Stimulated activated CD8-positive, alpha-beta memory T cell treated with anti-CD3 and anti-CD28 coated beads, Interleukin-15, amount 100 ng/mL, for 24 hours (primary cell): ENCODE measurements around the gene CDK14.
"Not testable (repeated sequence)": the region's sequence is repeated elsewhere in the genome, so short reads cannot be mapped to it uniquely, and the experiment has no call there.

Experiments
- DNase-seq: peaks from one replicate; pipeline ENCODE4 v3.0.0-alpha.2; 2020; ENCODE audit warnings: low read depth

CDK14 gene

DNA sequence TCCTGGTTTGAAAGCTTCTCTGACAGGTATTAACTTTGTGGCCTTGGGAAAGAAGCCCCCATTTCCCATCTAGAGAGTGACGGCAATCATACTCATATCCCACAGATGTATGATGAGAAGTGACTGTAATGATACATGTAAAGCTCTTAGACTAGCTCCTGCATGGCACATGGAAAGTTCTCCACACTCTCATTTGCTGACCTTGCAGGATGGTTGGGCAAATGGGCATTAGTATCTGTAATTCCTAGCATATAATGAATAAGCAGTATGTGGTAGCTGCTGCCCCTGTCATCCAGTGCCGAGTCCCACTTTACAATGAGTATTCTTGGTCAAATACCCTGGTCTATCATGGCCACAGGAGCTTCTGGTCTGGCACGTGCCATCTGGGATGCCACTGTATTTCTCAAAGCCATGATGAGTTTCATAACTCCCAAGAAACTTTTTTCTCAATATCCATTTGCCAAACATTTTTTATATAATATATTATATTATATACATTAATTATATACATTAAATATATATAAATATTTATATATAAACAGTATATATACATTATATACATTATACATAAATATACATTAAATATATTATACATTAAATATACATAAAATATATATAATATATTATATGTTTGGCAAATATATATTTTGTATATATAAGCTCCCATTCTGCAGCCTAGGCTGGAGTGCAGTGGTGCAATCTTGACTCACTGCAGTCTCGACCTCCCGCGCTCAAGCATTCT, 561.6 kb downstream of the CDK14 start:
- DNase-seq: no peak

DNA sequence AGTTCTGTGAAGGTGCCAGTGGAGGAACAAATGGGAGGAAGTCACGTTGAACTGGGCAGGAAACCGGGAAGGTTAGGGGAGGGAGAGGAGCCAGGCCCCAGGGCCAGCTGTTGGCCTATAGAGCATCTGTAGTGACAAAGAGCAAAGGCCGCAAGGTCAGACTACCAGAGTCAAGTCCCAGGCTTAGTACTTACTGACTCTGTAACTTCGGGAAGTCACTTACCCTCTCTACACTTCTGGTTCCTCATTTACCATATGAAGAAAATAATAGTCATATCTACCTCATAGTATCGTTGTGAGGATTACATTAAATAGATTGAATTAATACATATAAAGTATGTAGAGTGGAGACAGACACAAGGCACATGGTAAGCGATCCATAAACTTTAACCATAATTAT, 566.3 kb downstream of the CDK14 start:
- DNase-seq: no peak

DNA sequence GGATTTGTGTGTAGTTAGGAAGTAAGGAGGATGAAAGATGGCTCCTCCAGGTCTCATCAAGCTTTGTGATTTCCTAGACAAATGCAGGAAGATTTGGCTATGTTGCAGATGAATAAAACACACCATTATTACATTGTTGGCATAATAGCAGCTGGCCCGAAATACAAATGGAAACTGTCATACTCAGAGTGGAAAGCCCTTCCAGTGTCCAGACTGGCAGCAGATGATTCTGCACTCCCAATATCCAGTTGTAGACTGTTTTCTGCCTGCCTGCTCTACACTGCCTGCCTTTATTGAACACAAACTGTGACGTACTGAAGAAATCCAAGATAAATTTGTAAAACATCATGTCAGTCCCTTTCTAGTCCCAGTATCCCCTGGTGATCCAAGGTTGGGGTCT, 568.4 kb downstream of the CDK14 start:
- DNase-seq: no peak

DNA sequence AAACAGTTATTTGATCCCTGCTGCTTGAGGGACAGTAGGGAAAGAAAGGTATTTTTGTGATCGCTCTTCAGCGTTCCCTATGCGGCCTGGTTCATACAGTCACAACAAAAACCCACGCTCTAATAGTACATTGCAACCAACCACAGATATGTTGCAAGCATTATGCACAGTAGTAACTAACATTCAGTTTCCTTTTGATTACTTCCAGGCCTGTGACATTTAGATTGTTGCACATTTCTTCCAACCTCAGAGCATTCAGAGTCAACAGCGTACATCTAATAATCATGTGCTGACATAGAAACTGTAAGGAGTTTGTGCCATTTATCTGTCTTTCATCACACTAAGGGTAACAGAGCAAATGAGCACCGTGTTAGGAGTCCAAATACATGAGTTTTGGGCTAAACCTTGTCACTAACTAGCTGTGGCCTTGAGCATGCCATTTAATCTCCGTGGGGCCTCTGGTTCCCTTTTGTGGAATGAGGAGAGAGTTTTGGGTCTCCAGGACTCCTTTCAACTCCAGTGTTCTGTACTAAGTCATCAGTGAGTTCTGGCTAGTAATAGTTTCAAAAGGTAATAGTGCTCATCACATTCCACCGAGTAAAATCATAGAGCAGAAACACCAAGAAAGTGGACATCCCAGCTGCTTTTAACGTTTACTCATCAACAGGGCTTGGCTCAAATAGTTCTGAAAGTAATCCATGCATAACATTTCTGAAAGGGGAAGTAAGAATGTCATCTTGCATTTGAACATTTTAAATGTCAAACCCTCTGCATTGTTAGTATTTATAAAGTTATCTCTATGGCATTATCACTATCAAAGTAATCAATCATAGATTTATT, 569.1 kb downstream of the CDK14 start:
- DNase-seq: no peak

DNA sequence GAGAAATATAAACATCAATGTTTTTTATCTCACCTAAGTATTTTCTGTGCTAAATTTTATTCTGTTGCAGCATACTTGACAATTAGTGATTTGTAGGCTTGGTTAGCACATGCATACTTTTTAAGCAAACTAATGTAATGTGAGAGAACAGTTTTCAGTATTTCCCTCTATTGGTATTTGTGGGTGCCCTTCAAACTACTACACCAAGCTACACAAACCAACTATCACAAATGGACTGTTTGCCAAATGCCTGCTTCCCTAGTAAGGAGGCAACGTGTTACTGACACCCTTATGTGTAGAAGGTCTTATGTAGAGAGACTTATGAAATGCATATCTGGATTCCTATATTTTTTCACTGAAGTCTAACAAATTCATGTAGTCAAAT, 569.7 kb downstream of the CDK14 start:
- no peak for DNase-seq

DNA sequence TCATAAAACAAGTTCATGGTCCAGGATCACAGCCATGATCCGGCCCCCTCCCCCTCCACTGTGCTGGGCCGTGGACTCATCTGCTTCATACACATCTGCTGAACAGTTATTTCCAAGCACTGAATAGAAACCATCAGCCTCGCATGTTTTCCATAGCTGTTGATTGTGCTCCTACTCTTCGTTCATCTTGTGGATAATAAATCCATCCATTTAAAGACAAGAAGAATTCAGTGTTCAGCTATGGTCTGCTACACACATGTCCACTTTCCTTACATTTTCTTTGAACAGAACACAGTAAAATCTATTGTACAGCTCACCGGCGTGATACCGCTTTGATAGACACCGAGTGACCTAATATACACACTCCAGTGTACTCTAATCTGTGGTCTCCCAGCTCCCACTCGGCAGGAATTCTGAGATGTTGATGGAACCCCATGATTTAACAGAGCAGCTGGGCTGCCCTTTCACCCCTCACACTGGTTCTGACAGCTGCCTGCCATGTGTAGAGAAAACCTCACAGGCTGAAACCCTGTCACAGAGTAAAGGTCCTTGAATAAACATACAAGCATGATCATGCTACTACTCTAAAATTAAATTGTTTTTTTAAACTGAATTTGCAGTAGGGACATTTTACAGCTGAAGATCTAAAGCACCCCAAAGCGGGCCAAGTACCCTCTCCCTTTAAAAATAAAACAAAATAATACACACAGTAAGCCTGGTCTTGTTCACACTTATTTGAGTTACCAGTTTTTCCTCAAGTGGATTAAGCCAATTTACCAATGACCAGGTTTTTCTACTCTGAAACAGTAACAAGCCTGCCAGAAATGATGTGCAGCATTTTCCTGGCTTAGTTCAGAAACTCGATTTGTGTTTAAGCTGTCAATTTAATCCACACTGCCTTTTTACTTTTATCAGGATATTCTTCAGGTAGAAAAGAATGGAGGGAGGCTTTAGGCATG, 573.0 kb downstream of the CDK14 start:
- no peak for DNase-seq

DNA sequence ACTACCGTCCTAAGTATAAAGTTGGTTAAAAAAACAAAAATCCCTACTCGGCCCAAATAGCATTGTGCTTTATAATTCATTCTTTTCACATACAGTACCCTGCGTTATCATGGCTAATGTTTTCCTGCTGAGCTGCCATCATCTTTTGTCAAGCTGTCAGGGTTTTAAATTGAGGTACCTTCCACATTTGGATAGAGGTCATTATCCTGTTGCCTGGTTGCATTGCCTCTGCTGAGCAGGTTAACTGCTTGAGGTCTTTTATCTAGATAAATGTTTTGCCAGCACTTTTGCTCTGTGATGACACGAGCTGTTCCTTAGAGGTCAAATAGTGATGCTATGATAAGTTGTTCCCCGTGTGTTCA, 573.7 kb downstream of the CDK14 start:
- DNase-seq: no peak

DNA sequence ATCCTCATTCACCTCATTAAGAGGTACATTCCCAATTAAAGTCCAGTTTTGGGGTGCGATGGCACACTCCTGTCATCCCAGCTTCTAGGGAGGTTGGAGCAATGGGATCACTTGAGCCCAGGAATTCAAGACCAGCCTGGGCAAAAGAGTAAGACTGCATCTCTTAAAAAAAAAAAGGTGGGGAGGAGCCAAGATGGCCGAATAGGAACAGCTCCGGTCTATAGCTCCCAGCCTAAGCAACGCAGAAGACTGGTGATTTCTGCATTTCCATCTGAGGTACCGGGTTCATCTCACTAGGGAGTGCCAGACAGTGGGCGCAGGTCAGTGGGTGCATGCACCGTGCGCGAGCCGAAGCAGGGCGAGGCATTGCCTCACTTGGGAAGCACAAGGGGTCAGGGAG, 577.1 kb downstream of the CDK14 start:
- DNase-seq: not testable (repeated sequence)

DNA sequence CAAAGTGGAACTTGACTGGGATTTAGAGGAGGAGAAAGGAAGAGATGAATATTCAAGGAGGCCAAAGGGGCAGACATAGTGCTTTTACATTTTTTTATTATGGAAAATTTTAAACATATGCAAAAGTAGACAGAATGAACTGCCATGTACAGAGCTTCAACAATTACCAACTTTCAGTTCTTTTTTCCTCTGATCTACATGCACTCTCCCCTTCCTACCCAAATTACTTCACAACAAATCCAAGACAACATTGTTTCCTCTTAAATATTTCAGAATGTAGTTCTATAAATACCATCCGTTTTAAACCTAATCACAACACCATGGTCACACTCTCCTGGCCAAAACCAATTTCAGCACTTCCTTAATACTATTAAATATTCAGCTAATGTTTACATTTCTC, 584.6 kb downstream of the CDK14 start:
- no peak for DNase-seq

DNA sequence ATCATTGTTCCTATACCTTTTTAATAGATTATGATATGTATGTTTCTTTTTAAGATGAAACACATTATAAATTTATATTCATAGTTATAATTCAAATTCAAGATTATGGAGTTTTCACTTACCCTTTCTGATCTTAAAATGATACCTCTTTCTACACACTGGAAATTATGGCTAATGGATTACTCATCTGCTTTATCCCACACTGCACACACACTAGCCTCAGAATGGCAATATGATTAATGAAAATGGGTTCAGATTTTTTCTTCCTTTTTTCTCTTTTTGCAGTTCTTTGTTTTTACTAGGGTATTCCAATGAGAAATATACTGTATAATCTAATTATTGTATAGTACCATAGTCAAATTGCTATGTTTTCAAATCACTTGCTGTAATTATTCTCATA, 585.8 kb downstream of the CDK14 start:
- no peak for DNase-seq

DNA sequence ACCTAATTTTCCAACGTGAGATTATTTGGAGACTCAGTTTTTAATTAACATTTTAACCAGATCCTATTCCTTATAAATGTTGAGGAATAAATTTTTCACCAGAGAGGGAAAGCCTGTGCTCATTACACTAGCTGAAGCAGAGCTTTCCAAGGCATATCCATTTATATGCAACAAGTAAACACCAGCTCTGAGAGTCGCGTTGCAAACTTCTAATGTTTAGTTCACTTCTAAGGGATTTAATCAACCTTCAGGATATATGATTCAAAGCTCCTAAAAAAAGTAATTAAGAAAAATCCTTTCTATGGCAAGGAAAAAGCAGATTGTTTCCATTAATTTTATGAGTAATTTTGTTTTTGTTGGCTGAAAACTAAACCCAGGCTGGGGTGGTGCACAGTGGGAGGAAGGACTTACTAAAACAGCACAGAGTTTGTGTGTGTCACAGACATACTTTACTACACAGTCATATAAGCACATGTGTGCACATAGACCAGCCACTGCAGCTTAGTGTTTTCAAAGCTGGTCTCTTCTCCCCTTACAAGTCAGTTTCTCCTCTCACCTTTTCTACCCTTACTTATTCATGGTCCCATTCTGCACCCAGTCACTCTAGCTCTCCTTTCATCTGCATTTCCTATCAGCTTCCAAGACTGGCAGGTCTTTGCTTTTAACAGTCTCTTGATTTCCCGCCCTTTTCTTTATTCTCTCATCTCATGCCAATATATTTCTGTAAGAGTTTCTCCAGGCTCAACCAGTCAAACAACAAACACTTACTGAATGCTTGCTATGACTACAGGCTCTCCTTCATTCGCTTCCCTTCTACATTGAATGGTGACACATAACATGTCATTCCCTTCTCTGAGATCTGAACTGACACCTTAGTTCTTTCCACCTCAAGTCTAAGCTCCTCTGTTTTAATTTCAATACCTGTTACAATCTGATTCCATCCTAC, 587.0 kb downstream of the CDK14 start:
- DNase-seq: no peak

DNA sequence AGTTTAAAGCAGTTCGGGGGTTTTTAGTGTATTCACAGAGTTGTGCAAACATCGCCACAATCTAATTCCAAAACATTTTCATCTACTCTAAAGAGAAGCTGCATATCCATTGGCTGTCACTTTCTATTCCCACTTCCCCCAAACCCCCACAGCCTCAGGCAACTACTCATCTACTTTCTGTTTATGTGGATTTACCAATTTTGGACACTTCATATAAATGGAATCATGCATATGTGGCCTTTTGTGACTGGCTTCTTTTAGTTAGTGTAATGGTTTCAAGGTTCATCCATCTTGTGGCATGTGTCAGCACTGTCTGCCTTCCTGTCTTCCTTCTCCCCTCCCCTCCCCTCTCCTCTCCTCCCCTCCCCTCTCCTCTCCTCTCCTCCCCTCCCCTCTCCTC, 589.6 kb downstream of the CDK14 start:
- DNase-seq: no peak

DNA sequence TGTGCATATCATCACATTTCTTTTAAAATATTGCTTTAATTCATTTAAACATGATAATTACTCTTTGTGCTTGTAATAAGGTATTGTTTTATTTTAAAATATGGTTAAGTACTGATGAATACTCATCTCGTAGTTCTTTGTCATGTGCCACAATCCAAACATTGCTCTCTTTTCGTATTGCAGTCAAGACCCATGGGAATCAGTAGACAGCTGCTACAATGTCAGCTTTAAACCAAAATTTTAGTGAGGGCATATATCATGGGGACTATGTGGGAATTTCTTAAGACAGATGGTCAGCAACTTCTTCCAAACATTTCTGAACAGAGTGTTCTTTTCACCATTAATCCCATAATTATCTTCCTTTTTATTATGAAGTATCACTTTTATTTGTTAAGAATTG, 590.9 kb downstream of the CDK14 start:
- no peak for DNase-seq

DNA sequence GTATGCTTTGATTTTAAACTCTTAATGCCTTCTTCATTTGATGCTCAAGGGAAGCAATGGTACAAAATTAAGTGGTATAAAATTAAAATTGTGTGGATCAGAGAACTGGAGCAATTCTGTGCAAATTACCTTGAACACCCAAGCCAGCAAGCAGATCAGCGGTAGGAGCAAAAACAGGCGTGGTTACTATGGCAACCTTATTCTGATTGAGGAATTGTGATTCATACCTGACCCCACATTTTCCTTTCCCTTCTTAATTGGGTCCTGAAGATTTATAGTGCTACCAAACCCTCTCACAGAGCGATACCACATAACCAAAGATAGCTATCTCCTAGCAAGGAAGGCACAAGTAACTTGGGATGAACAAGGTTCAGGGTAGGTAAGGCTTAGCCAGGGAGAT, 595.6 kb downstream of the CDK14 start:
- no peak for DNase-seq

DNA sequence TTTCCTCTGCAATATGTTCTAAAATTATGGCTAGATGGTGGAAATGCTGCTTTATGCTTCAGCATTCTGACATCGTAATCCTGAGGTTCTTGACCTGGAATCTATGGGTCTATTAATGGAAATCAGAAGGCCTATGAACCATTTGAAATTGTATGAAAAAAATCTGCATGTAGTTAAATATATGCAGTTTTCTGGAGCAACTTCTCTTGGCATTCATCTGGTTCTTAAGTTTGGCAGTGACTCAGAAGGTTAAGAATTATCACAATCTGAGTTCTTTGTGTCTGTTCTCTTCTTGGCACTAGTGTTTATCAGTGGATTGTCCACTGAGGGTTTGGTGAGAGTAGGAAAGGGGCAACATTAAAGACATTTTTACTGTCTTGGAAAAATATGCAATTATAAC, 597.0 kb downstream of the CDK14 start:
- DNase-seq: no peak

DNA sequence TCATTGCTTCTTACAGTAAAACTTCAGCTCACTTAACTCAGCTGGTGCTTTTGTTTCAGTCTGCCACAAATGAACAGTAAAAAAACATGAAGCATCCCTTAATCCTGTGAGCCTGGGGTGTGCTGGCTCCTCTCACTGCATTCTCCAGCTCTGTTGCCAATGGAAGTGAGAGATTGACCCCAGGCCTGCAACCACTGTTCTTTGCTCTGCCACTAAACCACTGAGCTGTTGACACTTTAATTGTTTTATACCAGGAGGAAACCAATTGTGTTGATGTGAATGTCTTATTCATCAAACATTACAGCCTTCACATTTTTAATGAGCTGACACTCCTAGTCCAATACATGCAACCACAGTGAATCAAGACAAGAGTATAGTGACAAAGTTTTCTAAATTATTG, 598.7 kb downstream of the CDK14 start:
- no peak for DNase-seq

DNA sequence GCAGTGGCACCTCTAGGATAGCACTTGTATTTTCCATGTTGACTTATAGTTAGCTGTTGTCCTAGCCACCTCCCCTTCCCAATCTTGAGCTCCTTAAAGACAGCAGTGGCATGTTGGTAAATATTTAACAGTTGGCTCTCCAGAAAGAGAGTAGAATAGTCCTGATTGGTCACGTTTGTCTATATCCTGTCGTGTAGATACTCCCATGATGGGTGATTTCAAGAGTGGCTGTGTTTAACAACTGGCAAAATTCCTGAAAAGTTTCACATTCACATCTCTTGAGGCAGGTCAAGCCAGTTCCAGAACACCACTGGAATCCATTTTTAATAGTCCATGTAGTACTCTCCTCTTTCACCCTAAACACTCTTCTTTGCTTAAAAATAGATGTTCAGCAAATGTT, 599.9 kb downstream of the CDK14 start:
- DNase-seq: no peak

DNA sequence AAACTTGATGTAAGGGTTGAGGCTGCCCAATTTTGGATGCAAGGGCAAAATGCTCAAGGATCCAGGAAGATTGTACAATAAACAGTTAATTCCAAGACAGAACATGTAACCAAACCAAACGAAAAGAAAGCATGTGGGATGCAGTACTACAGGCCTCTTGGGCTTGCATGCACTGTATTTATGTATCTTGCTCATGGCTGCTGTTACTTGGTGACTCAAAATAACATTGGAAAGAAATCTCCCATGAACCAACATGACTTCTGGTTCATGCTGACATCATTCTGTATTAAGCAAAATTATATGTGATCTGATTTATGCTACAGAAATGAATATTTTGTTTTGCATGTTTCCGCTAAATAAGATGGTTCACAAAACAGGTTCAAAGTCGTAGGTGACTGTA, 602.2 kb downstream of the CDK14 start:
- no peak for DNase-seq

DNA sequence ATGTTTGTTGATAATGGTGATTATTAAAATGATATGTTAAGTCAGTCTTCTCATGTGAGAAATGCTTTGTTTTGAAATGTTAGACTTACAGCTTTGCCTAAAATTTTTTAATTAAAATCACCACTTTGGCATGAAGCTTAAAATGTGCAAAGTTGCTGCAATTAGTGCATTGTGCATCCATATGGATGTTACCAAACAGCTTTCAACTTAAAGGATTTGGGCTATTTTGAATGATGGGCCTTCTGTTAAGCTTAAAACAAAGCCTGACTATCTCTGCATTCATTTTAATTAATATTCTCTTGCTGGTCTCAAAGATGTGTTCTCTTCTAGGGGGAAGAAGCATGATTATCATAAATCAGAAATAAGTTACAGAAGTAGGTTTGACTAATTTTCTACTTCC, 603.5 kb downstream of the CDK14 start:
- no peak for DNase-seq

DNA sequence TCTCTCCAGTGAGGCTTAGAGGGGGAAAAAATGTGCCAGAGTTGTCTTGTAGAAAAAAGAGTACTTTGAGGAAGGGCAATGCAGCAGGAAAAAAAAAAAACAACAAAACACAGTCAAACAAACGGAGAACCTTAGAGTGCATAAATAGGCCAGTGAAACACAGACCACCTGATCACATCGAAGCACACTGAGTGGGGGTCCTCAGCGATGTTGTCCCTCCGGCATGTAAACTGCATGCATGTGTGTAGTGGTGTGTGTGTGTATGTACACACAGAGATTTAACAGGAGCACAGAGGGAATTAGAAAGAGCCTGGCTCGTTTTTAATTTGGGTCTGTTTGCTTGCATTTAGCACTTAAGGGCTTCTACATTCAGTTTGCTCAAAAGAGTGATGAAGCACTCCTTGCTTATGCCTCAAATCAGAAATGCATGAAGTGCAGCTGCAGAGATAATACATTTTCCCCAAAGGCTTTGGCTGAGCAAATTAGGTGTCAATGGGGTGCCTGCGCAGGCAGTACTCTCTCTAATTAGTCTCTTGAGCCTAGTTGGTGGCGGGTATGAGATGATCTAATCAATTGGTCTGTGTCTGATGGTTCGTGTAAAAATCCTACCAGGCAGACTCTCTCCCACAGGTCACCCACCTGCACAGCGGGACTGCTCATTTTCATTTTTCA, 605.5 kb downstream of the CDK14 start:
- no peak for DNase-seq
